HG03139 (cell line): ENCODE results near the gene AMFR.

Source experiments
- ATAC-seq: cut with Tn5 transposase; IDR thresholded peaks from one replicate; pipeline ENCODE4 v1.9.1; 2021; ENCODE audit not compliant: unreplicated experiment

The AMFR gene

GRCh38 chr16:56349086-56349415 is 76.3 kb downstream of the AMFR start:
- no peak for ATAC-seq

- ATAC-seq, result no peak
Observed at GRCh38 chr16:56348168-56349085, 76.9 kb downstream of the AMFR start.

GRCh38 chr16:56347670-56348069 is 77.7 kb downstream of the AMFR start:
- ATAC-seq, result no peak

- ATAC-seq, result no peak
Observed at GRCh38 chr16:56347166-56347565, 78.2 kb downstream of the AMFR start.

GRCh38 chr16:56346131-56346890 is 79.0 kb downstream of the AMFR start:
- ATAC-seq, result no peak

- ATAC-seq, result no peak
Observed at GRCh38 chr16:56345406-56346050, 79.8 kb downstream of the AMFR start.

- ATAC-seq, result no peak
Observed at GRCh38 chr16:56344518-56345405, 80.6 kb downstream of the AMFR start.

GRCh38 chr16:56343661-56344517 is 81.5 kb downstream of the AMFR start:
- no peak for ATAC-seq

GRCh38 chr16:56341656-56342399 is 83.5 kb downstream of the AMFR start:
- ATAC-seq, result no peak

- ATAC-seq, result no peak
Observed at GRCh38 chr16:56340864-56341365, 84.4 kb downstream of the AMFR start.

- no peak for ATAC-seq
Observed at GRCh38 chr16:56340416-56340815, 84.9 kb downstream of the AMFR start.

GRCh38 chr16:56339431-56340195 is 85.7 kb downstream of the AMFR start:
- no peak for ATAC-seq

GRCh38 chr16:56338566-56339318 is 86.6 kb downstream of the AMFR start:
- ATAC-seq, result no peak

GRCh38 chr16:56337858-56338325 is 87.5 kb downstream of the AMFR start:
- ATAC-seq, result no peak

- ATAC-seq, result no peak
Observed at GRCh38 chr16:56337131-56337857, 88.1 kb downstream of the AMFR start.

GRCh38 chr16:56336711-56337110 is 88.6 kb downstream of the AMFR start:
- no peak for ATAC-seq
